ELR (cell line): ENCODE measurements around the gene TMEM131L.

Experiments used
- DNase-seq: peaks from one replicate; pipeline ENCODE4 v3.0.0-alpha.2; 2015; ENCODE audit warnings: low read depth

Gene TMEM131L

GRCh38 chr4:153623491-153623890 is 157.3 kb downstream of the TMEM131L start:
- DNase-seq, result no peak

- DNase-seq, result no peak
Measured at GRCh38 chr4:153628796-153629315, 162.7 kb downstream of the TMEM131L start.

- no peak for DNase-seq
Measured at GRCh38 chr4:153629776-153630175, 163.6 kb downstream of the TMEM131L start.

- peak; percentile 53 for DNase-seq
Measured at GRCh38 chr4:153634738-153635353, 168.7 kb downstream of the TMEM131L start.

- DNase-seq, result no peak
Measured at GRCh38 chr4:153635846-153636245, 169.7 kb downstream of the TMEM131L start.

- DNase-seq, result no peak
Measured at GRCh38 chr4:153637201-153637600, 171.0 kb downstream of the TMEM131L start.

GRCh38 chr4:153638011-153638410 is 171.9 kb downstream of the TMEM131L start:
- DNase-seq, result no peak

- DNase-seq, result no peak
Measured at GRCh38 chr4:153638999-153639398, 172.8 kb downstream of the TMEM131L start.

- DNase-seq, result no peak
Measured at GRCh38 chr4:153639833-153640802, 174.0 kb downstream of the TMEM131L start.

- DNase-seq, result peak; percentile 20
Measured at GRCh38 chr4:153641532-153641931, 175.4 kb downstream of the TMEM131L start.

- peak; percentile 77 for DNase-seq
Measured at GRCh38 chr4:153643406-153644383, 177.5 kb downstream of the TMEM131L start.

- DNase-seq, result peak; percentile 15
Measured at GRCh38 chr4:153645183-153645582, 179.0 kb downstream of the TMEM131L start.

- DNase-seq, result no peak
Measured at GRCh38 chr4:153646261-153646660, 180.1 kb downstream of the TMEM131L start.

GRCh38 chr4:153646978-153647377 is 180.8 kb downstream of the TMEM131L start:
- no peak for DNase-seq

GRCh38 chr4:153647975-153648374 is 181.8 kb downstream of the TMEM131L start:
- no peak for DNase-seq

- DNase-seq, result peak; percentile 63
Measured at GRCh38 chr4:153649572-153649991, 183.4 kb downstream of the TMEM131L start.

GRCh38 chr4:153651116-153651515 is 185.0 kb downstream of the TMEM131L start:
- no peak for DNase-seq

- DNase-seq, result peak; percentile 5
Measured at GRCh38 chr4:153651587-153651986, 185.4 kb downstream of the TMEM131L start.

GRCh38 chr4:153652051-153652784 is 186.1 kb downstream of the TMEM131L start:
- DNase-seq, result peak; percentile 35

GRCh38 chr4:153655002-153655541 is 188.9 kb downstream of the TMEM131L start:
- no peak for DNase-seq

GRCh38 chr4:153655928-153656327 is 189.8 kb downstream of the TMEM131L start:
- no peak for DNase-seq
